NB4 (cell line): ENCODE results near the gene VIPR2.
"Not testable (repeated sequence)": the region's sequence is repeated elsewhere in the genome, so short reads cannot be mapped to it uniquely, and the experiment has no call there.

Experiments used
- DNase-seq: peaks from one replicate; pipeline ENCODE4 v3.0.0; 2010; ENCODE audit warnings: low read depth
- H3K4me3 ChIP-seq: one replicate; pipeline ENCODE4 v1.5.1; 2011; ENCODE audit warnings: mild to moderate bottlenecking, low read depth, low read length, moderate library complexity
- CTCF ChIP-seq: IDR thresholded peaks from one replicate; pipeline ENCODE4 v1.5.1; 2012; ENCODE audit warnings: low read depth, low read length
- MAX ChIP-seq: IDR thresholded peaks from 2 replicates; pipeline ENCODE4 v1.6.1; 2011; ENCODE audit warnings: low read depth, low read length
- MYC ChIP-seq: IDR thresholded peaks from 2 replicates; pipeline ENCODE4 v1.6.1; 2011; ENCODE audit warnings: low read depth, low read length
- POLR2A ChIP-seq: IDR thresholded peaks from 2 replicates; pipeline ENCODE4 v1.6.1; 2011; ENCODE audit warnings: mild to moderate bottlenecking; ENCODE audit not compliant: insufficient read length; ENCODE audit errors: extremely low read depth

VIPR2 gene

GRCh38 chr7:159084069-159084801, 60.4 kb downstream of the VIPR2 start:
- no peak overlapping the region for H3K4me3 ChIP-seq
- no peak for TF ChIP-seq CTCF
- no peak for TF ChIP-seq MAX
- TF ChIP-seq POLR2A: no peak
- TF ChIP-seq MYC: no peak
- no peak for DNase-seq

GRCh38 chr7:159083698-159084068, 61.0 kb downstream of the VIPR2 start:
- no peak overlapping the region for H3K4me3 ChIP-seq
- DNase-seq: no peak
- TF ChIP-seq POLR2A (no peak), MYC (no peak), CTCF (no peak), MAX (no peak)

- no peak for TF ChIP-seq CTCF
- no peak for TF ChIP-seq POLR2A
- TF ChIP-seq MYC: no peak
- TF ChIP-seq MAX: no peak
- no peak overlapping the region for H3K4me3 ChIP-seq
- DNase-seq: no peak
Observed at GRCh38 chr7:159083001-159083697, 61.5 kb downstream of the VIPR2 start.

GRCh38 chr7:159082075-159082474, 62.6 kb downstream of the VIPR2 start:
- not testable (repeated sequence) for H3K4me3 ChIP-seq, DNase-seq

GRCh38 chr7:159078911-159079270, 65.8 kb downstream of the VIPR2 start:
- no peak for TF ChIP-seq POLR2A
- TF ChIP-seq MYC: no peak
- no peak for DNase-seq
- no peak overlapping the region for H3K4me3 ChIP-seq

- DNase-seq: no peak
- no peak for TF ChIP-seq MYC
- TF ChIP-seq MAX: no peak
- no peak for TF ChIP-seq POLR2A
- no peak for TF ChIP-seq CTCF
- H3K4me3 ChIP-seq: no peak overlapping the region
Observed at GRCh38 chr7:159078193-159078910, 66.3 kb downstream of the VIPR2 start.

GRCh38 chr7:159076333-159076732, 68.3 kb downstream of the VIPR2 start:
- TF ChIP-seq POLR2A (no peak), CTCF (no peak), MAX (no peak), MYC (no peak)
- H3K4me3 ChIP-seq: no peak overlapping the region
- DNase-seq: no peak
